Glutamatergic neuron (in vitro differentiated cells): ENCODE data around the gene MED16. TPM values are rescaled to one million over a fixed set of nuclear protein-coding genes. Genes with fewer than 3 reads are reported as not detected.

Experiments
- DNase-seq: peaks from one replicate; pipeline ENCODE4 v3.0.0; 2022
- H3K27ac Mint-ChIP-seq: one replicate; pipeline ENCODE4 v1.8.0; 2020; ENCODE audit warnings: mild to moderate bottlenecking, mixed read lengths, inconsistent platforms; ENCODE audit not compliant: unreplicated experiment
- H3K27me3 Mint-ChIP-seq: one replicate; pipeline ENCODE4 v1.8.0; 2020; ENCODE audit warnings: mild to moderate bottlenecking, moderate library complexity, mixed read lengths, inconsistent platforms; ENCODE audit not compliant: unreplicated experiment
- H3K36me3 Mint-ChIP-seq: one replicate; pipeline ENCODE4 v1.8.0; 2020; ENCODE audit warnings: mild to moderate bottlenecking, mixed read lengths, inconsistent platforms; ENCODE audit not compliant: unreplicated experiment
- H3K4me1 Mint-ChIP-seq: one replicate; pipeline ENCODE4 v1.8.0; 2020; ENCODE audit warnings: mild to moderate bottlenecking, low read depth, mixed read lengths, inconsistent platforms; ENCODE audit not compliant: unreplicated experiment
- H3K4me3 Mint-ChIP-seq: one replicate; pipeline ENCODE4 v1.8.0; 2020; ENCODE audit warnings: mild to moderate bottlenecking, mixed read lengths, inconsistent platforms; ENCODE audit not compliant: unreplicated experiment
- H3K9me3 Mint-ChIP-seq: one replicate; pipeline ENCODE4 v1.8.0; 2020; ENCODE audit warnings: mild to moderate bottlenecking, moderate library complexity, mixed read lengths, inconsistent platforms; ENCODE audit not compliant: unreplicated experiment
- total RNA-seq: library from RNA; stranded (reverse); fragmentation: NEBNext Ultra II Directional; extraction: Animal tissue kit (Norgen Biotek cat#: 25700); gene quantifications from one replicate; pipeline ENCODE4 v1.2.1, GENCODE V29; 2021; ENCODE audit not compliant: unreplicated experiment
- TF ChIP-seq, protein P1 (sequence below): fragments of 200-600 bp; sonication (generic); IDR thresholded peaks from one replicate; pipeline ENCODE4 v1.5.0; 2021; ENCODE audit not compliant: partially characterized antibody, unreplicated experiment

MED16 gene
- total RNA-seq, 1 donor from 2014 or later: 65.0 TPM

DNA sequence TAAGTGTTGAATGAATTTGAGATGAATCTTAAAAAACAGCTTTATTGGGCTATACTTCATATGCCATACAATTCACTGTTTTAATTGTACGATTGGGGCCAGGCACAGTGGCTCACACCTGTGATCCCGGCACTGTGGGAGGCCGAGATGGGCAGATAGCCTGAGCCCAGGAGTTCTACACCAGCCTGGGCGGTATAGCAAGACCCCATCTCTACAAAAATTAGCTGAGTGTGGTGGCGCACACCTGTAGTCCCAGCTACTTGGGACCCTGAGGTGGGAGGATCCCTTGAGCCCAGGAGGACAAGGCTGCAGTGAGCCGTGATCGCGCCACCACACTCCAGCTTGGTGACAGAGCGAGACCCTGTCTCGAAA, 43.2 kb upstream of the MED16 start:
- peaks cover 12% of the 10 kb centered on the region for H3K9me3 Mint-ChIP-seq
- H3K27ac Mint-ChIP-seq: no peak overlapping the region
- TF ChIP-seq, protein P1, sequence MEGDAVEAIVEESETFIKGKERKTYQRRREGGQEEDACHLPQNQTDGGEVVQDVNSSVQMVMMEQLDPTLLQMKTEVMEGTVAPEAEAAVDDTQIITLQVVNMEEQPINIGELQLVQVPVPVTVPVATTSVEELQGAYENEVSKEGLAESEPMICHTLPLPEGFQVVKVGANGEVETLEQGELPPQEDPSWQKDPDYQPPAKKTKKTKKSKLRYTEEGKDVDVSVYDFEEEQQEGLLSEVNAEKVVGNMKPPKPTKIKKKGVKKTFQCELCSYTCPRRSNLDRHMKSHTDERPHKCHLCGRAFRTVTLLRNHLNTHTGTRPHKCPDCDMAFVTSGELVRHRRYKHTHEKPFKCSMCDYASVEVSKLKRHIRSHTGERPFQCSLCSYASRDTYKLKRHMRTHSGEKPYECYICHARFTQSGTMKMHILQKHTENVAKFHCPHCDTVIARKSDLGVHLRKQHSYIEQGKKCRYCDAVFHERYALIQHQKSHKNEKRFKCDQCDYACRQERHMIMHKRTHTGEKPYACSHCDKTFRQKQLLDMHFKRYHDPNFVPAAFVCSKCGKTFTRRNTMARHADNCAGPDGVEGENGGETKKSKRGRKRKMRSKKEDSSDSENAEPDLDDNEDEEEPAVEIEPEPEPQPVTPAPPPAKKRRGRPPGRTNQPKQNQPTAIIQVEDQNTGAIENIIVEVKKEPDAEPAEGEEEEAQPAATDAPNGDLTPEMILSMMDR: no peak
- peaks cover 19% of the 10 kb centered on the region for H3K4me1 Mint-ChIP-seq
- peaks cover 16% of the 10 kb centered on the region for H3K27me3 Mint-ChIP-seq
- peaks cover 10% of the 10 kb centered on the region for H3K36me3 Mint-ChIP-seq
- no peak overlapping the region for H3K4me3 Mint-ChIP-seq
- DNase-seq: no peak

DNA sequence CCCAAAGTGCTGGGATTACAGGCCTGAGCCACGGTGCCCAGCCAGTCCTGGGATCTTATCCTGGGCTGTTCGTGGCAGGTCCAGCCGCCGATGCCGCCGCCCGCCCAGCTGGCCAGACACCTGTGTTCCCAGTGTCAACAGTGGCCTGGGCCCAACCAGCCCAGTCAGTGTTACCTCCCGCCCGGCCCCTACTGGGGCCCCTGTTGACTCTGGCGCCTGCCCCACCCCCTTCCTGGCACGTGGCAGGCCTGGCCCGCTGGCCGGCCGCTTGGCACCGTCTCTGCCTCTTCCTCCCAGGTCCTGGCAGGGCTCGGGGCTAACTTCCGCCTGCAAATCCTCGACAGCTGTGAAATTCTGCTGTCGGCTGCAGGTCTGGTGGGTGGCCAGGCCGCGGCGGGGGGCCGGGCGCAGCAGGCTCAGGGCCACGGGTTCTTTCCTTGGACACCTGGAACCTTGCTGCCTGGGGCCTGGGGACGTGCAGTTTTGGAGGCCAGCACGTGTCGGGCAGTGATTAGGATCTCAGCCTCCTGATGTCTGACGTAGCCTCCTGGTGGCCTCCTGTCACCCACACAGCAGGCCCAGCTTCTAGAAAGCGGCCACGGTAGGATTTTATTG, 42.0 kb upstream of the MED16 start:
- peaks cover 15% of the 10 kb centered on the region for H3K4me1 Mint-ChIP-seq
- H3K4me3 Mint-ChIP-seq: no peak overlapping the region
- H3K27me3 Mint-ChIP-seq: peaks cover 14% of the 10 kb centered on the region
- H3K9me3 Mint-ChIP-seq: peaks cover 8% of the 10 kb centered on the region
- H3K27ac Mint-ChIP-seq: no peak overlapping the region
- DNase-seq: no peak
- H3K36me3 Mint-ChIP-seq: peaks cover 6% of the 10 kb centered on the region
- TF ChIP-seq, protein P1: no peak

- no peak overlapping the region for H3K4me3 Mint-ChIP-seq
- H3K27ac Mint-ChIP-seq: no peak overlapping the region
- no peak for DNase-seq
- peaks cover 8% of the 10 kb centered on the region for H3K9me3 Mint-ChIP-seq
- H3K4me1 Mint-ChIP-seq: peaks cover 14% of the 10 kb centered on the region
- TF ChIP-seq, protein P1: no peak
- peaks cover 12% of the 10 kb centered on the region for H3K27me3 Mint-ChIP-seq
- H3K36me3 Mint-ChIP-seq: peaks cover 4% of the 10 kb centered on the region
Measured at GRCh38 chr19:934197-934840, 41.3 kb upstream of the MED16 start.

- Mint-ChIP-seq H3K36me3 (peaks cover 4% of the 10 kb centered on the region), H3K4me1 (peaks cover 14% of the 10 kb centered on the region), H3K9me3 (peaks cover 8% of the 10 kb centered on the region), H3K4me3 (no peak overlapping the region), H3K27me3 (peaks cover 12% of the 10 kb centered on the region), H3K27ac (peak overlapping the region; percentile 90)
- TF ChIP-seq, protein P1: no peak
- no peak for DNase-seq
Measured at GRCh38 chr19:933553-933882, 40.5 kb upstream of the MED16 start.
